ENCODE results near the gene DACT3.

DACT3 gene

GRCh38 chr19:46661020-46661731 lies at the start of gene DACT3:
TSS of gene DACT3 (minus strand) at chr19:46661182. CDS start at chr19:46661064, 118 bp downstream.
- no peak for TF ChIP-seq FOXM1 (IDR thresholded peaks at IDR 0.05; ENCODE audit: borderline replicate concordance)
- TF ChIP-seq HDGF (IDR thresholded peaks at IDR 0.05; ENCODE audit: borderline replicate concordance): peak; percentile 99
- no peak for TF ChIP-seq ARNT (IDR thresholded peaks at IDR 0.05)
- TF ChIP-seq PKNOX1 (IDR thresholded peaks at IDR 0.05): peak; percentile 58
- ChIA-PET CTCF (interaction anchor here (0.7 to 3.6 kb wide), 10 partner anchors 11 to 70 kb away, joined by 3 to 38 read pairs (median 8); no protein-coding TSS in a partner anchor), POLR2A (interaction anchor here (0.6 to 1.5 kb wide), 6 partner anchors 15 to 61 kb away, joined by 3 to 6 read pairs (median 4); no protein-coding TSS in a partner anchor)
- DNase-seq (ENCODE audit: extremely low spot score): peak; percentile 99

GRCh38 chr19:46710687-46711086 lies 49.7 kb upstream of the DACT3 start:
- CTCF ChIA-PET: interaction anchor here (0.5 kb wide), 1 partner anchor 13 kb away, joined by 4 read pairs; no protein-coding TSS in a partner anchor
- peak; percentile 45 for DNase-seq (ENCODE audit: extremely low spot score)

GRCh38 chr19:46704379-46705076 lies 43.5 kb upstream of the DACT3 start:
- ChIA-PET CTCF (interaction anchor here (0.7 to 3.4 kb wide), 9 partner anchors 9 to 106 kb away, joined by 3 to 11 read pairs (median 3); no protein-coding TSS in a partner anchor), POLR2A (no interaction called here)
- TF ChIP-seq L3MBTL2 (conservative IDR thresholded peaks at IDR 0.05) (no peak), SP1 (IDR thresholded peaks at IDR 0.05) (no peak), HDGF (IDR thresholded peaks at IDR 0.05; ENCODE audit: borderline replicate concordance) (no peak), FOXM1 (IDR thresholded peaks at IDR 0.05; ENCODE audit: borderline replicate concordance) (no peak), CTBP1 (IDR thresholded peaks at IDR 0.05; ENCODE audit: borderline replicate concordance) (no peak), ARNT (IDR thresholded peaks at IDR 0.05) (no peak), ELF4 (IDR thresholded peaks at IDR 0.05) (no peak), BHLHE40 (IDR thresholded peaks at IDR 0.05; ENCODE audit: borderline replicate concordance) (no peak)
- peak; percentile 86 for DNase-seq (ENCODE audit: extremely low spot score)

More at GRCh38 chr19:46710687-46711086, 49.7 kb upstream of the DACT3 start:
- POLR2A ChIA-PET: no interaction called here
- TF ChIP-seq PKNOX1 (IDR thresholded peaks at IDR 0.05) (no peak), ZNF384 (IDR thresholded peaks at IDR 0.05) (no peak), ELF4 (IDR thresholded peaks at IDR 0.05) (no peak), CTBP1 (IDR thresholded peaks at IDR 0.05; ENCODE audit: borderline replicate concordance) (no peak), LEF1 (IDR thresholded peaks at IDR 0.05; ENCODE audit: borderline replicate concordance) (no peak), HDGF (IDR thresholded peaks at IDR 0.05; ENCODE audit: borderline replicate concordance) (no peak), FOXA1 (IDR thresholded peaks at IDR 0.05) (no peak), FOXM1 (IDR thresholded peaks at IDR 0.05; ENCODE audit: borderline replicate concordance) (no peak), NFRKB (IDR thresholded peaks at IDR 0.05) (no peak), BHLHE40 (IDR thresholded peaks at IDR 0.05; ENCODE audit: borderline replicate concordance) (no peak)

- CTCF ChIA-PET: no interaction called here
- DNase-seq (ENCODE audit: extremely low spot score): no peak
- no peak for TF ChIP-seq HDGF (IDR thresholded peaks at IDR 0.05; ENCODE audit: borderline replicate concordance)
- no peak for TF ChIP-seq FOXM1 (IDR thresholded peaks at IDR 0.05; ENCODE audit: borderline replicate concordance)
- no peak for TF ChIP-seq FOXA1 (IDR thresholded peaks at IDR 0.05)
- no peak for TF ChIP-seq ZNF384 (IDR thresholded peaks at IDR 0.05)
- TF ChIP-seq L3MBTL2 (conservative IDR thresholded peaks at IDR 0.05): no peak
- no peak for TF ChIP-seq SUZ12 (IDR thresholded peaks at IDR 0.05)
- TF ChIP-seq NFRKB (IDR thresholded peaks at IDR 0.05): no peak
- no peak for TF ChIP-seq ELF4 (IDR thresholded peaks at IDR 0.05)
- no peak for TF ChIP-seq SP1 (IDR thresholded peaks at IDR 0.05)
- TF ChIP-seq FOXK2 (IDR thresholded peaks at IDR 0.05): no peak
- TF ChIP-seq BHLHE40 (IDR thresholded peaks at IDR 0.05; ENCODE audit: borderline replicate concordance): no peak
- TF ChIP-seq PKNOX1 (IDR thresholded peaks at IDR 0.05): no peak
- TF ChIP-seq CTBP1 (IDR thresholded peaks at IDR 0.05; ENCODE audit: borderline replicate concordance): no peak
- TF ChIP-seq LEF1 (IDR thresholded peaks at IDR 0.05; ENCODE audit: borderline replicate concordance): no peak
- no peak for TF ChIP-seq TARDBP (IDR thresholded peaks at IDR 0.05)
- no peak for TF ChIP-seq ARNT (IDR thresholded peaks at IDR 0.05)
- POLR2A ChIA-PET: no interaction called here
These were observed 39.7 kb upstream of the DACT3 start for GRCh38 chr19:46700704-46701103.

- CTCF ChIA-PET: no interaction called here
- TF ChIP-seq FOXK2 (IDR thresholded peaks at IDR 0.05): no peak
- no peak for TF ChIP-seq TARDBP (IDR thresholded peaks at IDR 0.05)
- TF ChIP-seq ARNT (IDR thresholded peaks at IDR 0.05): no peak
- no peak for TF ChIP-seq ELF4 (IDR thresholded peaks at IDR 0.05)
- TF ChIP-seq SP1 (IDR thresholded peaks at IDR 0.05): no peak
- no peak for TF ChIP-seq ZNF384 (IDR thresholded peaks at IDR 0.05)
- TF ChIP-seq CTBP1 (IDR thresholded peaks at IDR 0.05; ENCODE audit: borderline replicate concordance): no peak
- no peak for DNase-seq (ENCODE audit: extremely low spot score)
- POLR2A ChIA-PET: no interaction called here
These were observed 37.7 kb upstream of the DACT3 start for GRCh38 chr19:46698395-46699321.

Measured in HEK293T (cell line).